Mesenchymal stem cell (in vitro differentiated cells and primary cell): ENCODE results near the gene CD79B.

Experiments
- DNase-seq: peaks from one replicate; pipeline ENCODE4 v3.0.0-alpha.2; 2013
- H2AFZ ChIP-seq: one replicate; pipeline ENCODE4 v1.6.1; 2013; ENCODE audit warnings: low read depth, mild to moderate bottlenecking, control low read depth, inconsistent platforms, low read length, moderate library complexity
- H2AK5ac ChIP-seq: 2 replicates; pipeline ENCODE4 v1.6.1; 2013; ENCODE audit warnings: low read length, moderate library complexity, mild to moderate bottlenecking, inconsistent platforms; ENCODE audit not compliant: severe bottlenecking
- H2BK120ac ChIP-seq: one replicate; pipeline ENCODE4 v1.6.1; 2013; ENCODE audit warnings: low read depth, mild to moderate bottlenecking, inconsistent platforms, low read length, moderate library complexity
- H2BK12ac ChIP-seq, 2 experiments: one replicate each; pipeline ENCODE4 v1.6.1; 2013; ENCODE audit warnings: inconsistent platforms in 2 of 2, low read length in 2 of 2, mild to moderate bottlenecking in 2 of 2, moderate library complexity in 2 of 2, control low read depth in 1 of 2
- H2BK15ac ChIP-seq: one replicate; pipeline ENCODE4 v1.6.1; 2013; ENCODE audit warnings: mild to moderate bottlenecking, low read depth, inconsistent platforms; ENCODE audit not compliant: poor library complexity, severe bottlenecking
- H2BK5ac ChIP-seq: 2 replicates; pipeline ENCODE4 v1.6.1; 2013; ENCODE audit warnings: low read depth, mild to moderate bottlenecking, low read length, control low read depth, inconsistent platforms; ENCODE audit not compliant: poor library complexity, severe bottlenecking
- H3K14ac ChIP-seq, 2 experiments: one replicate each; pipeline ENCODE4 v1.6.1; 2013; ENCODE audit warnings: inconsistent platforms in 2 of 2, low read length in 2 of 2, control low read depth in 1 of 2, mild to moderate bottlenecking in 1 of 2, moderate library complexity in 1 of 2
- H3K18ac ChIP-seq, 2 experiments: one replicate each; pipeline ENCODE4 v1.6.1; 2013; ENCODE audit warnings: inconsistent platforms in 2 of 2, low read length in 2 of 2, control low read depth in 1 of 2, low read depth in 1 of 2, mild to moderate bottlenecking in 1 of 2
- H3K23ac ChIP-seq, 2 experiments: one replicate each; pipeline ENCODE4 v1.6.1; 2013; ENCODE audit warnings: inconsistent platforms in 2 of 2, low read length in 2 of 2, mild to moderate bottlenecking in 2 of 2, moderate library complexity in 2 of 2, control low read depth in 1 of 2
- H3K27ac ChIP-seq: 2 replicates; pipeline ENCODE4 v1.5.1; 2013; ENCODE audit warnings: mild to moderate bottlenecking, moderate library complexity, low read length, control low read depth, inconsistent platforms; ENCODE audit not compliant: poor library complexity, severe bottlenecking
- H3K27me3 ChIP-seq, 2 experiments: 2 replicates each; pipeline versions ENCODE4 v1.6.1 to v1.7.0; 2013; ENCODE audit warnings: low read length in 2 of 2, mild to moderate bottlenecking in 2 of 2, moderate library complexity in 2 of 2, control low read depth in 1 of 2, inconsistent platforms in 1 of 2; ENCODE audit not compliant: control insufficient read depth in 1 of 2, insufficient read depth in 1 of 2
- H3K36me3 ChIP-seq, 2 experiments: 2 replicates each; pipeline versions ENCODE4 v1.6.1 to v1.7.0; 2013; ENCODE audit warnings: low read length in 2 of 2, control low read depth in 1 of 2, inconsistent platforms in 1 of 2, low read depth in 1 of 2, mild to moderate bottlenecking in 1 of 2; ENCODE audit not compliant: insufficient read depth in 2 of 2, control insufficient read depth in 1 of 2
- H3K4ac ChIP-seq, 2 experiments: one replicate each; pipeline ENCODE4 v1.6.1; 2013; ENCODE audit warnings: inconsistent platforms in 2 of 2, low read length in 2 of 2, mild to moderate bottlenecking in 2 of 2, moderate library complexity in 2 of 2, control low read depth in 1 of 2, low read depth in 1 of 2
- H3K4me1 ChIP-seq: 2 replicates; pipeline ENCODE4 v1.6.1; 2013; ENCODE audit warnings: low read depth, low read length, control low read depth; ENCODE audit not compliant: control insufficient read depth, insufficient read depth
- H3K4me2 ChIP-seq: 2 replicates; pipeline ENCODE4 v1.6.1; 2013; ENCODE audit warnings: low read length, mild to moderate bottlenecking, inconsistent platforms; ENCODE audit not compliant: poor library complexity, severe bottlenecking
- H3K4me3 ChIP-seq, 2 experiments: 2 replicates each; pipeline versions ENCODE4 v1.5.1 to v1.7.0; 2013; ENCODE audit warnings: low read length in 2 of 2, mild to moderate bottlenecking in 2 of 2, control low read depth in 1 of 2, low read depth in 1 of 2; ENCODE audit not compliant: insufficient read depth in 1 of 2
- H3K79me1 ChIP-seq: replicated peaks from 2 replicates; pipeline ENCODE4 v1.6.1; 2013; ENCODE audit warnings: mild to moderate bottlenecking, control low read depth, low read length, inconsistent platforms; ENCODE audit not compliant: poor library complexity, severe bottlenecking
- H3K9ac ChIP-seq: 2 replicates; pipeline ENCODE4 v1.7.0; 2013; ENCODE audit warnings: mild to moderate bottlenecking, low read length, moderate library complexity
- H3K9me3 ChIP-seq: 2 replicates; pipeline ENCODE4 v1.7.0; 2013; ENCODE audit warnings: mild to moderate bottlenecking, low read length; ENCODE audit not compliant: control insufficient read depth
- H4K8ac ChIP-seq: one replicate; pipeline ENCODE4 v1.6.1; 2013; ENCODE audit warnings: inconsistent platforms, mild to moderate bottlenecking, low read length, moderate library complexity
- H4K91ac ChIP-seq: one replicate; pipeline ENCODE4 v1.6.1; 2013; ENCODE audit warnings: mild to moderate bottlenecking, low read length, inconsistent platforms
- WGBS: methylation state at CpG from one replicate; pipeline ENCODE4 v1.1.7; 2013; ENCODE audit warnings: mixed read lengths; 5-methylcytosine and 5-hydroxymethylcytosine counted together

The CD79B gene

GRCh38 chr17:63962298-63962744 is 30.2 kb upstream of the CD79B start:
- Histone ChIP-seq H3K9me3 (no peaks in the 10 kb centered on the region), H2BK15ac (no peak overlapping the region), H3K4me3 (no peak overlapping the region), H2AFZ (no peak overlapping the region), H2BK5ac (no peak overlapping the region), H4K8ac (no peak overlapping the region), H3K23ac (no peak overlapping the region), H3K27ac (no peak overlapping the region), H3K27me3 (peaks cover 20 to 26% of the 10 kb centered on the region in 2 experiments), H3K4ac (no peak overlapping the region), H4K91ac (no peak overlapping the region), H3K18ac (peak overlapping the region in 1 of 2 experiments; percentile 41), H3K79me1 (no peaks in the 10 kb centered on the region), H3K4me2 (no peak overlapping the region), H3K9ac (no peak overlapping the region), H3K4me1 (peaks cover 2% of the 10 kb centered on the region), H2BK120ac (no peak overlapping the region), H2AK5ac (no peak overlapping the region), H3K36me3 (no peaks in the 10 kb centered on the region), H3K14ac (no peak overlapping the region), H2BK12ac (no peak overlapping the region)
- DNase-seq, result no peak
- 67% methylated on average over 7 of the region's 10 CpGs for WGBS

- H2BK120ac ChIP-seq, result no peak overlapping the region
- H4K91ac ChIP-seq, result no peak overlapping the region
- no peak overlapping the region for H3K23ac ChIP-seq
- H3K27me3 ChIP-seq, result peaks cover 20 to 23% of the 10 kb centered on the region in 2 experiments
- H2BK5ac ChIP-seq, result no peak overlapping the region
- no peak overlapping the region for H2BK15ac ChIP-seq
- DNase-seq, result peak; percentile 78
- H3K4me3 ChIP-seq, result no peak overlapping the region
- no peak overlapping the region for H2AFZ ChIP-seq
- no peak overlapping the region for H3K4me2 ChIP-seq
- no peak overlapping the region for H3K9ac ChIP-seq
- 11% methylated on average over 37 of the region's 37 CpGs for WGBS
- H3K27ac ChIP-seq, result no peak overlapping the region
- no peaks in the 10 kb centered on the region for H3K9me3 ChIP-seq
- no peaks in the 10 kb centered on the region for H3K36me3 ChIP-seq
- no peak overlapping the region for H3K4ac ChIP-seq
- peaks cover 2% of the 10 kb centered on the region for H3K4me1 ChIP-seq
- no peak overlapping the region for H2AK5ac ChIP-seq
- no peak overlapping the region for H3K14ac ChIP-seq
- H2BK12ac ChIP-seq, result no peak overlapping the region
- H3K79me1 ChIP-seq, result no peaks in the 10 kb centered on the region
- peak overlapping the region in 1 of 2 experiments; percentile 28 for H3K18ac ChIP-seq
- no peak overlapping the region for H4K8ac ChIP-seq
These were observed 29.5 kb upstream of the CD79B start for GRCh38 chr17:63961355-63962212.

- no peak overlapping the region for H2BK5ac ChIP-seq
- H3K9ac ChIP-seq, result no peak overlapping the region
- H3K4ac ChIP-seq, result no peak overlapping the region
- no peak overlapping the region for H3K4me2 ChIP-seq
- no peak overlapping the region for H3K18ac ChIP-seq
- H4K8ac ChIP-seq, result no peak overlapping the region
- H2BK120ac ChIP-seq, result no peak overlapping the region
- no peak overlapping the region for H2BK15ac ChIP-seq
- H2AK5ac ChIP-seq, result no peak overlapping the region
- no peak overlapping the region for H4K91ac ChIP-seq
- DNase-seq, result no peak
- H3K4me3 ChIP-seq, result no peak overlapping the region
- no peaks in the 10 kb centered on the region for H3K79me1 ChIP-seq
- no peak overlapping the region for H2AFZ ChIP-seq
- peaks cover 20% of the 10 kb centered on the region in 2 experiments for H3K27me3 ChIP-seq
- WGBS, result 9% methylated on average over 7 of the region's 7 CpGs
- no peak overlapping the region for H3K14ac ChIP-seq
- H3K4me1 ChIP-seq, result peaks cover 2% of the 10 kb centered on the region
- no peak overlapping the region for H3K23ac ChIP-seq
- H3K9me3 ChIP-seq, result no peaks in the 10 kb centered on the region
- H3K27ac ChIP-seq, result no peak overlapping the region
- H2BK12ac ChIP-seq, result no peak overlapping the region
- no peaks in the 10 kb centered on the region for H3K36me3 ChIP-seq
These were observed 28.3 kb upstream of the CD79B start for GRCh38 chr17:63960430-63960829.

- 83% methylated on average over 9 of the region's 9 CpGs for WGBS
- peaks cover 20 to 23% of the 10 kb centered on the region in 2 experiments for H3K27me3 ChIP-seq
These were observed 27.9 kb upstream of the CD79B start for GRCh38 chr17:63960006-63960405.

More at GRCh38 chr17:63960006-63960405, 27.9 kb upstream of the CD79B start:
- H3K79me1 ChIP-seq, result no peaks in the 10 kb centered on the region
- H2BK12ac ChIP-seq, result no peak overlapping the region
- H2BK15ac ChIP-seq, result no peak overlapping the region
- no peak overlapping the region for H4K8ac ChIP-seq
- H3K23ac ChIP-seq, result no peak overlapping the region
- H3K4ac ChIP-seq, result no peak overlapping the region
- H3K9ac ChIP-seq, result no peak overlapping the region
- no peak overlapping the region for H2BK5ac ChIP-seq
- H3K9me3 ChIP-seq, result no peaks in the 10 kb centered on the region
- no peak for DNase-seq
- H3K4me3 ChIP-seq, result no peak overlapping the region
- H3K4me1 ChIP-seq, result peaks cover 2% of the 10 kb centered on the region
- H3K27ac ChIP-seq, result no peak overlapping the region
- H4K91ac ChIP-seq, result no peak overlapping the region
- H2AFZ ChIP-seq, result no peak overlapping the region
- H3K4me2 ChIP-seq, result no peak overlapping the region
- H3K36me3 ChIP-seq, result no peaks in the 10 kb centered on the region
- H2AK5ac ChIP-seq, result no peak overlapping the region
- H3K18ac ChIP-seq, result peak overlapping the region in 1 of 2 experiments; percentile 32
- H2BK120ac ChIP-seq, result no peak overlapping the region
- H3K14ac ChIP-seq, result no peak overlapping the region
